ENCODE results near the gene PRIMA1. TPM values are rescaled to one million over a fixed set of nuclear protein-coding genes. Genes with fewer than 3 reads are reported as not detected.

The PRIMA1 gene
- total RNA-seq, 1 experiment from 2014 or later: 2.3 TPM

DNA sequence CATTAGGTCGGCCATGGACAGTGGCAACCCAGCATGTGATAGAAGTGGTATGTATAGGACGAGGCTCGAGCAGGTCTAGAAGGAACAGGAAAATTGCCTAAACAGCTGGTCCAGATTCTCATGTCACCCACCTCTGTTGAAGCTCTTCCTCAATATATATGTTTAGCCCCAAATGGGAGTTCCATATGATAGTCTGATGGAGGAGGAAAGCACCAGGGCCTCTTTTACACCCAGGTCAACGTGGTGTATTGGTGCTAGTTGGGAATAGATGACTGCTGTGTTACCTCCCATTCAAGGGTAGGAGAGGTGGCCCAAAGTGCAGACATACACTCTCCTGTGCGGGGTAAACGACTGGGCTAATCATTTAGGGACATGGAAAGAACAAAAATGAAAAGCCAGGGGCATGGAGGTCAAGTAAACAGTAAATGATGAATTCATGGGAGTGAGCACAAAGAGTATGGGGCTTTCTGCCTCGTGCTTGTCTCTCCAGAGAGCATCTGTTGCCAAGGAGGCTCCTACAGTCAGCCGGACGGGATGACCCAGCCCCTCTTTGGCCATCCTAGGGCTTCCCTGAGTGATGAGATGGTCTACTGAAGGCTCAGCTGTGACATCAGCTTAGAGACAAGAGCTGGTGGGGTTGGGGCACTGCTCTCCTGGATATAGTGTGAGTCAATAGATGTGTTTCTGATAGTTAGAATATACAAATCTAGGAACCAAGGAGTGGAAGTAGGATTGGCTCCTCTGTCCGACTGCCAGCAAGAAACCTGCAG is 5.5 kb upstream of the PRIMA1 start:
- no peak overlapping the region for H3K56ac ChIP-seq (ENCODE audit: insufficient read length, low read depth, low read length)
- DNase-seq: no peak
- Mint-ChIP-seq H3K36me3 (ENCODE audit: insufficient read depth in 1 of 3, low read depth in 3 of 3) (no peaks in the 10 kb centered on the region; a peak in 1 of 7 replicates), H3K4me3 (no peak overlapping the region), H3K9me3 (peaks cover 0 to 10% of the 10 kb centered on the region in 2 experiments; a peak in 4 of 5 replicates), H3K4me1 (peaks cover 11 to 12% of the 10 kb centered on the region in 2 experiments), H3K27ac (no peak overlapping the region), H3K27me3 (ENCODE audit: low read depth) (peaks cover 40% of the 10 kb centered on the region)
- H3K4me2 ChIP-seq (ENCODE audit: insufficient read depth, insufficient read length, low read length): no peak overlapping the region
- H4K20me1 ChIP-seq (ENCODE audit: control insufficient read depth, insufficient read depth, insufficient read length): no peaks in the 10 kb centered on the region
- TF ChIP-seq, protein P1, sequence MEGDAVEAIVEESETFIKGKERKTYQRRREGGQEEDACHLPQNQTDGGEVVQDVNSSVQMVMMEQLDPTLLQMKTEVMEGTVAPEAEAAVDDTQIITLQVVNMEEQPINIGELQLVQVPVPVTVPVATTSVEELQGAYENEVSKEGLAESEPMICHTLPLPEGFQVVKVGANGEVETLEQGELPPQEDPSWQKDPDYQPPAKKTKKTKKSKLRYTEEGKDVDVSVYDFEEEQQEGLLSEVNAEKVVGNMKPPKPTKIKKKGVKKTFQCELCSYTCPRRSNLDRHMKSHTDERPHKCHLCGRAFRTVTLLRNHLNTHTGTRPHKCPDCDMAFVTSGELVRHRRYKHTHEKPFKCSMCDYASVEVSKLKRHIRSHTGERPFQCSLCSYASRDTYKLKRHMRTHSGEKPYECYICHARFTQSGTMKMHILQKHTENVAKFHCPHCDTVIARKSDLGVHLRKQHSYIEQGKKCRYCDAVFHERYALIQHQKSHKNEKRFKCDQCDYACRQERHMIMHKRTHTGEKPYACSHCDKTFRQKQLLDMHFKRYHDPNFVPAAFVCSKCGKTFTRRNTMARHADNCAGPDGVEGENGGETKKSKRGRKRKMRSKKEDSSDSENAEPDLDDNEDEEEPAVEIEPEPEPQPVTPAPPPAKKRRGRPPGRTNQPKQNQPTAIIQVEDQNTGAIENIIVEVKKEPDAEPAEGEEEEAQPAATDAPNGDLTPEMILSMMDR (conservative IDR thresholded peaks at IDR 0.05): no peak
- no peak overlapping the region for H3K4ac ChIP-seq (ENCODE audit: low read depth, low read length)
- H3T11ph ChIP-seq (ENCODE audit: low read length): no peak overlapping the region
- no peak overlapping the region for H2BK5ac ChIP-seq (ENCODE audit: insufficient read length, low read length)
- H3K23ac ChIP-seq (ENCODE audit: insufficient read length, low read depth, low read length): no peak overlapping the region
- H3K9ac ChIP-seq (ENCODE audit: extremely low read depth, insufficient read length, low read length): no peak overlapping the region
- no CpG with 5 or more reads among the region's 10 CpGs for WGBS (ENCODE audit: extremely low coverage, insufficient read length, low lambda C conversion rate)
- no peak overlapping the region for H3K27ac ChIP-seq (ENCODE audit: insufficient read length, low read depth, low read length)
- no peak overlapping the region for H2BK120ac ChIP-seq (ENCODE audit: low read depth, low read length, poor library complexity, severe bottlenecking)
- H3K27me3 ChIP-seq (ENCODE audit: insufficient read depth, low read length): no peaks in the 10 kb centered on the region
- H4K8ac ChIP-seq (replicated peaks; ENCODE audit: insufficient read length, low read depth, low read length): no peak overlapping the region
- H3K18ac ChIP-seq (ENCODE audit: insufficient read length, low read depth, low read length): no peak overlapping the region
- H3K9me3 ChIP-seq (ENCODE audit: control insufficient read depth, low read depth, low read length): no peaks in the 10 kb centered on the region
- no peak overlapping the region for H2BK20ac ChIP-seq (ENCODE audit: low read depth, low read length, poor library complexity, severe bottlenecking)
- H3K79me2 ChIP-seq (ENCODE audit: insufficient read depth, low read length): no peaks in the 10 kb centered on the region
- no peaks in the 10 kb centered on the region for H3K79me1 ChIP-seq (ENCODE audit: insufficient read depth, low read depth, low read length, poor library complexity, severe bottlenecking)
- peaks cover 3% of the 10 kb centered on the region; the same call in 1 of the 2 replicates for H3K4me1 ChIP-seq (ENCODE audit: insufficient read depth, low read length)
- no peak overlapping the region for H4K91ac ChIP-seq (ENCODE audit: insufficient read length, low read depth, low read length)
- no peak overlapping the region for H4K5ac ChIP-seq (ENCODE audit: insufficient read length, low read depth, low read length)
- no peak overlapping the region for H2AFZ ChIP-seq (ENCODE audit: low read length)
- no peaks in the 10 kb centered on the region for H3K23me2 ChIP-seq (ENCODE audit: insufficient read length, low read depth, low read length, poor library complexity, severe bottlenecking)
- H3K14ac ChIP-seq (ENCODE audit: insufficient read depth, low read length): no peak overlapping the region
- no peak overlapping the region for H2AK5ac ChIP-seq (ENCODE audit: insufficient read length, low read length)
- no peak overlapping the region for H2BK15ac ChIP-seq (ENCODE audit: low read depth, low read length)
- H2BK12ac ChIP-seq (ENCODE audit: insufficient read length, low read depth, low read length): no peak overlapping the region

Data from H9 (cell line).